Measurements from ENCODE around the gene VPS13A.
A peak's percentile ranks its signal among the peaks of the same experiment; 100 is the strongest.

VPS13A gene

GRCh38 chr9:77166193-77166592, 11.1 kb upstream of the VPS13A start:
- Histone ChIP-seq H3K9me3 (ENCODE audit: control insufficient read depth, low read length) (no peaks in the 10 kb centered on the region), H3K4me2 (ENCODE audit: low read length) (no peak overlapping the region), H3K36me3 (ENCODE audit: control insufficient read depth, insufficient read depth, low read length) (no peaks in the 10 kb centered on the region), H2AFZ (no peak overlapping the region), H3K27ac (no peak overlapping the region), H3K27me3 (ENCODE audit: control insufficient read depth, insufficient read depth, low read length) (no peaks in the 10 kb centered on the region), H3K4me1 (no peaks in the 10 kb centered on the region), H3K4me3 (ENCODE audit: low read depth, low read length) (no peak overlapping the region), H3K79me2 (no peaks in the 10 kb centered on the region), H3K9ac (no peak overlapping the region)
- no peak for TF ChIP-seq CTCF (IDR thresholded peaks at IDR 0.05)

GRCh38 chr9:77170991-77171699, 6.2 kb upstream of the VPS13A start:
- Histone ChIP-seq H3K79me2 (no peaks in the 10 kb centered on the region), H3K27me3 (ENCODE audit: control insufficient read depth, insufficient read depth, low read length) (no peaks in the 10 kb centered on the region), H3K9ac (no peak overlapping the region), H3K9me3 (ENCODE audit: control insufficient read depth, low read length) (no peaks in the 10 kb centered on the region), H3K4me2 (ENCODE audit: low read length) (no peak overlapping the region), H3K27ac (no peak overlapping the region), H3K4me3 (ENCODE audit: low read depth, low read length) (no peak overlapping the region), H2AFZ (no peak overlapping the region), H3K4me1 (no peaks in the 10 kb centered on the region), H3K36me3 (ENCODE audit: control insufficient read depth, insufficient read depth, low read length) (no peaks in the 10 kb centered on the region)
- no peak for TF ChIP-seq CTCF (IDR thresholded peaks at IDR 0.05)

DNA sequence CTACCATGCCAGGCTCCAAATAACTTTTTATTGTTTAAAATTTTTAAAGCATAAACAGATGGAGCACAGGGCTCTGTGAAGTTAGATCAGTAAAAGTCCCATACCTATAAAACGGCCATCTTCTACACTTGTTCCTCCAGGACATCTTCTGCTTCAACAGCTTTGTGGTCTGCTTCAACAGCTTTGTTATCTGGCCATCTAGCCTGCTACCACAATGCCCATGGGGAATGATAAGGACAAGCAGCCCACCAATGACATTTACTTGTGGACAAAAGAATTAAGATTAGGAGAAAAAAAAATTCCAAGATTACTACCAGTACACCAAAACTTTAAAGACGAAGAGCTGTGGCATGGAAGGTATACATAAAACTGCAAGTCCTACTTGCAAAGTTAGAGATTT, 2.2 kb upstream of the VPS13A start:
- no peaks in the 10 kb centered on the region for H3K4me1 ChIP-seq
- H3K27me3 ChIP-seq (ENCODE audit: control insufficient read depth, insufficient read depth, low read length) = no peaks in the 10 kb centered on the region
- H3K27ac ChIP-seq = no peak overlapping the region
- no peak overlapping the region for H3K9ac ChIP-seq
- no peak overlapping the region for H3K4me3 ChIP-seq (ENCODE audit: low read depth, low read length)
- H3K79me2 ChIP-seq = no peaks in the 10 kb centered on the region
- TF ChIP-seq CTCF (IDR thresholded peaks at IDR 0.05) = no peak
- no peaks in the 10 kb centered on the region for H3K36me3 ChIP-seq (ENCODE audit: control insufficient read depth, insufficient read depth, low read length)
- H3K9me3 ChIP-seq (ENCODE audit: control insufficient read depth, low read length) = no peaks in the 10 kb centered on the region
- H3K4me2 ChIP-seq (ENCODE audit: low read length) = no peak overlapping the region
- no peak overlapping the region for H2AFZ ChIP-seq

- H3K9me3 ChIP-seq (ENCODE audit: control insufficient read depth, low read length) = no peaks in the 10 kb centered on the region
- H3K36me3 ChIP-seq (ENCODE audit: control insufficient read depth, insufficient read depth, low read length) = no peaks in the 10 kb centered on the region
- H3K4me3 ChIP-seq (ENCODE audit: low read depth, low read length) = no peak overlapping the region
- H3K4me1 ChIP-seq = no peaks in the 10 kb centered on the region
- no peak overlapping the region for H2AFZ ChIP-seq
- H3K27ac ChIP-seq = no peak overlapping the region
- no peaks in the 10 kb centered on the region for H3K79me2 ChIP-seq
- TF ChIP-seq CTCF (IDR thresholded peaks at IDR 0.05) = no peak
- no peaks in the 10 kb centered on the region for H3K27me3 ChIP-seq (ENCODE audit: control insufficient read depth, insufficient read depth, low read length)
- no peak overlapping the region for H3K9ac ChIP-seq
- no peak overlapping the region for H3K4me2 ChIP-seq (ENCODE audit: low read length)
These were observed 1.2 kb upstream of the VPS13A start for GRCh38 chr9:77176106-77176505.

DNA sequence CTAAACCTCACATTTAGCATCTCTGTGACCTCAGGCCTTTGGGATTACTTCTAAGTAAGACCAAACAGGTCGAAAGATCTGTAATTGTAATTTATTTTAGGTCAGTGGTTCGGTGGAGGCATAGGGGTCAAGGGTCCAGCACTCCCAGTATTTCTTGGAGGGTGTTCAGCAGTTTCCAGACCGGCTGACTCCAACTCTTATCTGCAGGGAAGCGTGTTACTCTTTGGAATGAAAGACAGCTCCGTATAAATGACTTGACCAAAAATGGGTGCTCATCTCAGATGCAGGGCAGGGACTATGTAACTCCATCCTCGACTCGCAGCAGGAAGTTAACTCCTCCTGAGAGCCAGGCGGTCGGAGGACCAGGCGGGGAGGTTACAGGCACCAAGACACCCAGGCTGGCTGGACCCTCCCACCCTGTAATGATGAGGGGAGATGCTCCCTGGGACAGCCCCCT, 620 bp upstream of the VPS13A start:
- H3K36me3 ChIP-seq (ENCODE audit: control insufficient read depth, insufficient read depth, low read length) = no peaks in the 10 kb centered on the region
- no peaks in the 10 kb centered on the region for H3K27me3 ChIP-seq (ENCODE audit: control insufficient read depth, insufficient read depth, low read length)
- H3K9ac ChIP-seq = no peak overlapping the region
- H3K9me3 ChIP-seq (ENCODE audit: control insufficient read depth, low read length) = no peaks in the 10 kb centered on the region
- TF ChIP-seq CTCF (IDR thresholded peaks at IDR 0.05) = no peak
- peak overlapping the region; percentile 94 for H2AFZ ChIP-seq
- H3K27ac ChIP-seq = peak overlapping the region; percentile 74
- peak overlapping the region; percentile 87 for H3K4me2 ChIP-seq (ENCODE audit: low read length)
- H3K79me2 ChIP-seq = no peaks in the 10 kb centered on the region
- no peaks in the 10 kb centered on the region for H3K4me1 ChIP-seq
- peak overlapping the region; percentile 83 for H3K4me3 ChIP-seq (ENCODE audit: low read depth, low read length)

Data from parathyroid adenoma (tissue), 2 donors.